Adrenal gland (tissue), 12 donors: ENCODE results near the gene ADARB2. TPM values are rescaled to one million over a fixed set of nuclear protein-coding genes. Genes with fewer than 3 reads are reported as not detected.

Source experiments
- DNase-seq, 7 donors: peaks; one replicate each; pipeline ENCODE4 v3.0.0-alpha.2; 2019 to 2020
- H3K27ac ChIP-seq, 5 donors: fragments of 200-600 bp; sonication (generic) in 4 of 5; 1 replicate in 3 of 5; 2 replicates in 2 of 5; pipeline versions ENCODE4 v1.5.1 to v1.8.0; 2016 to 2020; ENCODE audit warnings: mild to moderate bottlenecking in 1 of 5
- H3K27me3 ChIP-seq: fragments of 200-600 bp; 2 replicates; pipeline ENCODE4 v1.8.0; 2021
- H3K36me3 ChIP-seq, 2 donors: fragments of 200-600 bp; replicated peaks in 1 of 2; 1 replicate in 1 of 2; 2 replicates in 1 of 2; pipeline versions ENCODE4 v1.5.1 to v1.8.0; 2018 to 2022
- H3K4me1 ChIP-seq, 2 donors: fragments of 200-600 bp; replicated peaks in 1 of 2; 1 replicate in 1 of 2; 2 replicates in 1 of 2; pipeline versions ENCODE4 v1.5.1 to v1.8.0; 2018 to 2021
- H3K4me3 ChIP-seq, 4 donors: fragments of 200-600 bp; sonication (generic) in 3 of 4; one replicate each; pipeline ENCODE4 v1.5.1; 2016 to 2018
- H3K9me3 ChIP-seq, 3 donors: fragments of 200-600 bp; sonication (generic) in 1 of 3; replicated peaks in 1 of 3; 1 replicate in 2 of 3; 2 replicates in 1 of 3; pipeline versions ENCODE4 v1.5.1 to v1.8.0; 2016 to 2021
- POLR2A ChIP-seq, 2 donors: fragments of 450-650 bp; IDR thresholded peaks; one replicate each; pipeline ENCODE4 v1.6.1; 2017; ENCODE audit warnings: antibody characterized with exemption in 2 of 2, mild to moderate bottlenecking in 2 of 2, moderate library complexity in 1 of 2
- WGBS, 4 donors: extraction: QIAGEN DNeasy Blood & Tissue Kit in 2 of 4; methylation state at CpG; one replicate each; pipeline versions ENCODE4 v1.1.5 to v1.1.7; 2013 to 2017; 5-methylcytosine and 5-hydroxymethylcytosine counted together
- intact Hi-C, 2 donors: fragments of 100-400 bp; cut with DNase I; formaldehyde crosslinking; loops; one replicate each; pipeline versions ENCODE4 v1.14.1 to v1.15.0; 2022 to 2023
- polyA plus RNA-seq, 3 donors: library from polyadenylated mRNA; stranded (reverse); fragments of 200-250 nt in 2 of 3; fragments of 350-450 nt in 1 of 3; fragmentation: Illumina TruSeq in 1 of 3; extraction: RNeasy Lipid Tissue Mini Kit (QIAGEN cat#74804) in 1 of 3; gene quantifications; one replicate each; pipeline ENCODE4 v1.2.3, GENCODE V29; 2013 to 2014
- total RNA-seq, 9 donors: library from RNA; depleted of rRNA in 4 of 9; stranded (reverse); fragments of >200 nt in 4 of 9; fragments of 120-200 nt in 1 of 9; fragmentation: NEBNext Ultra II Directional in 1 of 9; extraction: Animal tissue kit (Norgen Biotek cat#: 25700) in 1 of 9; gene quantifications; one replicate each; pipeline versions ENCODE4 v1.1.0 to v1.2.4, GENCODE V29; 2013 to 2023
- TF ChIP-seq, protein P1 (sequence below), 6 experiments: fragments of 450-650 bp in 4 of 6; fragments of 200-600 bp in 2 of 6; sonication (generic) in 1 of 6; IDR thresholded peaks; 1 replicate in 5 of 6; 2 replicates in 1 of 6; pipeline versions ENCODE4 v1.5.1 to v1.8.0; 2016 to 2021; ENCODE audit warnings: antibody characterized with exemption in 6 of 6, mild to moderate bottlenecking in 2 of 6, moderate library complexity in 1 of 6
- donor health status: healthy with polysubstance abuse.
- donor health status: Bipolar disorder and iron deficiency.
- donor health status: DM: yes; HTN: yes; CAD: no.
- donor health status: DM: no; HTN: no; CAD: no.
- donor health status: DM: no; HTN: no; CAD: no.
- donor health status: DM: yes; HTN: yes; CAD: no.

Gene ADARB2
- total and polyA plus RNA-seq, 12 donors: 0.14 to 3.1 (median 0.91) TPM

DNA sequence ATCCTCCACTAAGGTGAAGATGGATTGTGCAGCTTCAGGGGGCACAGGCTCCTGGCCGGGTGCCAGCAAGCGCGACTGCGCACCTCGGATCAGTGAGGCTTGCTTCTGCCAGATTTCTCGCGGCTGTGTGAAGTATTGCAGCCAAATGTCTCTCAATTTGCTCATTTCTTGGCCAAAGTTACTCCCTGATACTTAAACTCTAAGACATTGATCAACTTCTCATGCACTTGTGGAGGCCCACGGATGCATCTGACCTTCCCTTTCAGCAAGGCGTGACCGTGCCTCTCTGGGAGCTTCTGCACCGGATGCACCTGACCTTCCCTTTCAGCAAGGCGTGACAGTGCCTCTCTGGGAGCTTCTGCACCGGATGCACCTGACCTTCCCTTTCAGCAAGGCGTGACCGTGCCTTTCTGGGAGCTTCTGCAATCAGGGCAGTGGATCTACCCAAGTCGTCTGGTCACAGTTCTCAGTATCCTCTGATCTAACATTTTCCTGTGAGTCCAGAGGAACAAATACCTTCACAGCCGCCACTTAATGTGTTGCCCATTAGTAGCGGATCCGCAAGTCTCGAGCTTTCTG is 248.3 kb downstream of the ADARB2 start:
- Histone ChIP-seq H3K27me3 (no peaks in the 10 kb centered on the region), H3K4me1 (no peaks in the 10 kb centered on the region), H3K36me3 (no peaks in the 10 kb centered on the region), H3K4me3 (no peak overlapping the region), H3K27ac (no peak overlapping the region), H3K9me3 (no peaks in the 10 kb centered on the region)
- TF ChIP-seq, protein P1, sequence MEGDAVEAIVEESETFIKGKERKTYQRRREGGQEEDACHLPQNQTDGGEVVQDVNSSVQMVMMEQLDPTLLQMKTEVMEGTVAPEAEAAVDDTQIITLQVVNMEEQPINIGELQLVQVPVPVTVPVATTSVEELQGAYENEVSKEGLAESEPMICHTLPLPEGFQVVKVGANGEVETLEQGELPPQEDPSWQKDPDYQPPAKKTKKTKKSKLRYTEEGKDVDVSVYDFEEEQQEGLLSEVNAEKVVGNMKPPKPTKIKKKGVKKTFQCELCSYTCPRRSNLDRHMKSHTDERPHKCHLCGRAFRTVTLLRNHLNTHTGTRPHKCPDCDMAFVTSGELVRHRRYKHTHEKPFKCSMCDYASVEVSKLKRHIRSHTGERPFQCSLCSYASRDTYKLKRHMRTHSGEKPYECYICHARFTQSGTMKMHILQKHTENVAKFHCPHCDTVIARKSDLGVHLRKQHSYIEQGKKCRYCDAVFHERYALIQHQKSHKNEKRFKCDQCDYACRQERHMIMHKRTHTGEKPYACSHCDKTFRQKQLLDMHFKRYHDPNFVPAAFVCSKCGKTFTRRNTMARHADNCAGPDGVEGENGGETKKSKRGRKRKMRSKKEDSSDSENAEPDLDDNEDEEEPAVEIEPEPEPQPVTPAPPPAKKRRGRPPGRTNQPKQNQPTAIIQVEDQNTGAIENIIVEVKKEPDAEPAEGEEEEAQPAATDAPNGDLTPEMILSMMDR (IDR thresholded peaks at IDR 0.05): no peak
- no peak for TF ChIP-seq POLR2A (IDR thresholded peaks at IDR 0.05)
- WGBS, 4 donors: 70 to 84% (median 78%) methylated on average over 20 of the region's 20 CpGs
- intact Hi-C loops: no loop called here
- DNase-seq: no peak

DNA sequence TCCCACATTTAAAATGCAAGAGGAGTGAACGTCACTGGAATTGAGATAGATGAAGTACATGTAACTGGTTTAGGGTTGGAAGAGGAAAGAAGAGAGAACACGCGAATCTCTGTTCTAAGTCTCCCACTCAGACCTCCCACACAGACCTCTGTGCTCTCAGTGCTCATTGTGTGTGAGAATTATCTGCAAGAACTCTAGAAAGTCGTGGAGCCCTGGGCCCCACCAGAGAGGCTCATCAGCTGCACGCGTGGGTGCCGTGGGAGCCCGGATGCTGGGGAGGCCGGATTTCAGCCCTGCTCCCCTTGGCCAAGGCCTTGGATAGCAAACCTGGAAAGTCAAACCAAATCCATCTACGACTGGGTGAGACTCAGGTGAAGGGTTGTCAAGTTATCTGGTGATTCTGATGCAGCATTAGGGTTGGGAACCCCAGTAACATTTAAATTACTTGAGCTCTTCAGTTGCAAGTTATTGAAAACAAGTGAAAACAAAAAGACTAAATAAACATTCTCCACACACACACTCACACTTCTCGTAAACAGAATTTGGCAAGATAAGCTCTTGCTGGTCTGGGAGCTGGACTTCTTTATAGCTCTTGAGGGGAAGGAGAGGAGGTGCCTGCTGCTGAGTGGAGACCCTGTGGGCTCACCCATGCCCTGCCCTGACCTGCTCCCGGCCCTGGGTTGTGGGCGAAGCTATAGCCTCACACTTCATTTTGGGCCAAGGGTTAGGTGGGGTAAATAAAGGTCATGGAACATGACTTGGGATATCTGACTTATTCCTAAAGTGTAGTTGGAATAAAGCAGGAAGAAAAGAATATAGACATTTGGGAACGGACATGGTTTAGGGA is 250.3 kb downstream of the ADARB2 start:
- Histone ChIP-seq H3K4me3 (no peak overlapping the region), H3K36me3 (no peaks in the 10 kb centered on the region), H3K27me3 (no peaks in the 10 kb centered on the region), H3K4me1 (no peaks in the 10 kb centered on the region), H3K9me3 (no peaks in the 10 kb centered on the region), H3K27ac (no peak overlapping the region)
- 74 to 83% (median 81%) methylated on average over 14 of the region's 14 CpGs for WGBS, 4 donors
- intact Hi-C loops: no loop called here
- TF ChIP-seq POLR2A (IDR thresholded peaks at IDR 0.05): no peak
- TF ChIP-seq, protein P1 (IDR thresholded peaks at IDR 0.05): no peak
- DNase-seq: no peak

DNA sequence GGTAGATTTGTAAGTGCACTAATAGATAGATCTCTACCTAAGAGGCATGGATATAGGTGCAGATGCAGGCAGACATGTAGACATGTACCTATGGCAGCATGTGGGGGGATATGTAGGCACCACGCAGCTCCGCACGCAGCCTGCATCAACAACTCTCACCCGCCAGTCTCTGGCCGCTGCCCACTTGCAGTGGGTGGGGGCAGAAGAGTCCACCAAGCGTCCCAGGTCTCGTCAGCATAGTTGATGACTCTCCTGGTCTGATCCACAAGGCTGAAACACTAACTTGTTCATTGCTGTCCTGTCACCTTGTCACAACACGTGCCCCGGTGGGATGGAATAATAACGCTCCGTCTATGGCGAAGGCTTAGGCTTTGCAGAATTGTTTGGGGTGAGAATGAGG is 252.0 kb downstream of the ADARB2 start:
- Histone ChIP-seq H3K36me3 (no peaks in the 10 kb centered on the region), H3K27me3 (no peaks in the 10 kb centered on the region), H3K4me3 (no peak overlapping the region), H3K4me1 (no peaks in the 10 kb centered on the region), H3K9me3 (no peaks in the 10 kb centered on the region), H3K27ac (no peak overlapping the region)
- TF ChIP-seq, protein P1 (IDR thresholded peaks at IDR 0.05): no peak
- no peak for TF ChIP-seq POLR2A (IDR thresholded peaks at IDR 0.05)
- 85 to 92% (median 91%) methylated on average over 12 of the region's 12 CpGs for WGBS, 4 donors
- intact Hi-C loops: no loop called here
- no peak for DNase-seq

DNA sequence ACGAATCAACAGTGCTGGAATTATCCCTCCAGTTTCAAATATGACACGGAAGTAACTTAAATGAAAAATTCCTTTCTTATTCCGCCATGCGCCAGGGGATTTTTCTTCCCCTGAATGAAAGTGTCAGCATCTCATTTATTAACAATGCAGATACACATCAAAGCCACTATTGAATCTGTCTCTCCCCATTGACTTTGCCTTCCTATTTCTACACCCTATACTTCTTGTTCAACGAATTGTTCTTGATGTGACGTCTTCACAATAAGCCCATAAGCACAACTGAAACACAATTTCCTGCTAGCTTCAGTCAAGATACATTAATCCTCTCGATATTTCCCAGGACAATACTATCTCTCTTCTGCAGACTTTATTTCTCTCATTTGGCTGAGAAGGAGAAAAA is 253.5 kb downstream of the ADARB2 start:
- Histone ChIP-seq H3K9me3 (no peaks in the 10 kb centered on the region), H3K4me1 (no peaks in the 10 kb centered on the region), H3K27me3 (no peaks in the 10 kb centered on the region), H3K36me3 (no peaks in the 10 kb centered on the region), H3K27ac (no peak overlapping the region), H3K4me3 (no peak overlapping the region)
- TF ChIP-seq POLR2A (IDR thresholded peaks at IDR 0.05): no peak
- TF ChIP-seq, protein P1 (IDR thresholded peaks at IDR 0.05): no peak
- 49 to 65% (median 56%) methylated on average over 7 of the region's 7 CpGs for WGBS, 4 donors
- no peak for DNase-seq
- intact Hi-C loops: no loop called here
